ENCODE measurements around the gene JHY. TPM values are rescaled to one million over a fixed set of nuclear protein-coding genes. Genes with fewer than 3 reads are reported as not detected.

The JHY gene
- total and polyA plus RNA-seq, 2 of the 4 experiments (the other 2 are of a cell fraction) = 0.51 to 0.54 TPM

GRCh38 chr11:122895563-122895962, 13.0 kb downstream of the JHY start:
- H3K23ac ChIP-seq (ENCODE audit: low read depth, low read length) = no peak overlapping the region
- no peaks in the 10 kb centered on the region for H3K9me3 ChIP-seq (ENCODE audit: control insufficient read depth, insufficient read depth, low read length)
- H3K36me3 ChIP-seq (ENCODE audit: control insufficient read depth, insufficient read depth, low read length) = no peaks in the 10 kb centered on the region
- H2BK120ac ChIP-seq (ENCODE audit: low read depth, low read length) = no peak overlapping the region
- no peak overlapping the region for H4K8ac ChIP-seq (ENCODE audit: low read depth in 2 of 2, low read length in 2 of 2)
- no peak overlapping the region for H3K4me2 ChIP-seq (ENCODE audit: low read depth, low read length)
- H3K18ac ChIP-seq (ENCODE audit: low read depth, low read length) = no peak overlapping the region
- no peaks in the 10 kb centered on the region; the same call in 1 of the 2 replicates for H3K27me3 ChIP-seq (ENCODE audit: control insufficient read depth, insufficient read depth, low read length)
- H3K9me1 ChIP-seq (ENCODE audit: insufficient read depth, low read length) = peaks cover 7% of the 10 kb centered on the region
- H2AK9ac ChIP-seq (replicated peaks; ENCODE audit: low read depth, low read length, poor library complexity) = no peak overlapping the region
- ChIA-PET POLR2A (ENCODE audit: unreplicated experiment) (no interaction called here), CTCF (interaction anchor here (0.6 kb wide), 1 partner anchor 127 kb away, joined by 3 read pairs; no protein-coding TSS in a partner anchor)
- H2BK5ac ChIP-seq (ENCODE audit: low read depth, low read length, poor library complexity, severe bottlenecking) = no peak overlapping the region
- H2AFZ ChIP-seq (replicated peaks; ENCODE audit: low read length, poor library complexity) = no peak overlapping the region
- no peak overlapping the region for H2AK5ac ChIP-seq (ENCODE audit: low read depth, low read length)
- in situ Hi-C loops (cut with MboI; ENCODE audit: low sequenced_read_pairs) = no loop called here
- H3K4me3 ChIP-seq (ENCODE audit: insufficient read depth, low read depth, low read length) = no peak overlapping the region
- ATAC-seq (ENCODE audit: low read depth) (no peak), DNase-seq (no peak)
- WGBS, 2 experiments (ENCODE audit: extremely low coverage in 2 of 2, insufficient read length in 1 of 2) = no CpG with 5 or more reads among the region's 2 CpGs
- no peak overlapping the region for H2BK15ac ChIP-seq (ENCODE audit: low read depth, low read length)
- no peak overlapping the region for H4K91ac ChIP-seq (ENCODE audit: insufficient read depth, low read depth, low read length)
- no peak overlapping the region for H3K14ac ChIP-seq (replicated peaks; ENCODE audit: low read depth, low read length)
- H4K20me1 ChIP-seq (ENCODE audit: insufficient read depth, low read length) = no peaks in the 10 kb centered on the region
- dilution Hi-C loops (cut with HindIII; ENCODE audit: low sequenced_read_pairs, unreplicated experiment) = no loop called here
- no peak overlapping the region for H3K56ac ChIP-seq (ENCODE audit: extremely low read depth, insufficient read depth, low read length)
- no peak overlapping the region for H2BK20ac ChIP-seq (ENCODE audit: low read depth, low read length)
- no peak overlapping the region for H3K9ac ChIP-seq (ENCODE audit: low read depth, low read length)
- no peak overlapping the region for H3K4ac ChIP-seq (ENCODE audit: low read depth, low read length)
- intact Hi-C loops (cut with micrococcal nuclease) = no loop called here
- no peak overlapping the region for H4K5ac ChIP-seq (ENCODE audit: low read depth, low read length)
- no peak overlapping the region for H3K27ac ChIP-seq (ENCODE audit: insufficient read depth, low read length)
- no peaks in the 10 kb centered on the region for H3K79me1 ChIP-seq (ENCODE audit: low read depth in 1 of 2, low read length in 2 of 2)
- TF ChIP-seq CHD1 (IDR thresholded peaks at IDR 0.05; ENCODE audit: low read depth, low read length) = no peak
- TF ChIP-seq BHLHE40 (IDR thresholded peaks at IDR 0.05; ENCODE audit: low read depth, low read length) = no peak
- TF ChIP-seq POLR2A (IDR thresholded peaks at IDR 0.05; ENCODE audit: low read depth, low read length) = no peak
- no peak for TF ChIP-seq MAZ (IDR thresholded peaks at IDR 0.05; ENCODE audit: borderline replicate concordance, low read depth, low read length)
- no peak for TF ChIP-seq USF2 (IDR thresholded peaks at IDR 0.05; ENCODE audit: low read depth, low read length)
- no peak for TF ChIP-seq CTCF (conservative IDR thresholded peaks at IDR 0.05; ENCODE audit: low read depth, low read length)
- no peak for TF ChIP-seq RCOR1 (IDR thresholded peaks at IDR 0.05; ENCODE audit: insufficient replicate concordance, low read length)
- TF ChIP-seq SMC3 (IDR thresholded peaks at IDR 0.05; ENCODE audit: low read depth, low read length) = no peak
- no peak for TF ChIP-seq RAD21 (IDR thresholded peaks at IDR 0.05; ENCODE audit: low read length)
- no peak for TF ChIP-seq NFE2L2 (IDR thresholded peaks at IDR 0.05; ENCODE audit: low read depth, low read length)
- TF ChIP-seq RFX5 (IDR thresholded peaks at IDR 0.05; ENCODE audit: low read depth, low read length) = no peak
- TF ChIP-seq MAFK (IDR thresholded peaks at IDR 0.05; ENCODE audit: low read depth, low read length) = no peak
- TF ChIP-seq MXI1 (IDR thresholded peaks at IDR 0.05; ENCODE audit: borderline replicate concordance, low read depth, low read length) = no peak
- no peak for TF ChIP-seq FOS (IDR thresholded peaks at IDR 0.05; ENCODE audit: low read depth, low read length)
- TF ChIP-seq CEBPB (IDR thresholded peaks at IDR 0.05; ENCODE audit: low read depth, low read length) = no peak
- no peak for TF ChIP-seq ELK1 (IDR thresholded peaks at IDR 0.05; ENCODE audit: borderline replicate concordance, low read depth, low read length)
- peaks cover 3% of the 10 kb centered on the region; the same call in 1 of the 2 replicates for H3K4me1 ChIP-seq (ENCODE audit: control insufficient read depth, insufficient read depth, low read length)
- BruUV-seq (replicated peaks) = no TSS peak
